IMR-90 (cell line): ENCODE data around the gene ATF4. TPM values are rescaled to one million over a fixed set of nuclear protein-coding genes. Genes with fewer than 3 reads are reported as not detected.

ENCODE experiments used
- ATAC-seq: fragments of 200-7000 bp; cut with Tn5 transposase; 2 replicates; pipeline ENCODE4 v1.9.1; 2020; ENCODE audit warnings: low read depth, mild to moderate bottlenecking, moderate library complexity
- BruUV-seq: library from RNA; stranded (reverse); fragments of 400-500 nt; replicated peaks from 2 replicates; lab custom pipeline; 2021; lab: Mats Ljungman, UMichigan
- CTCF ChIA-PET: fragments of 300-600 bp; formaldehyde crosslinking; extraction: SDS; loops from one replicate; lab custom pipeline; 2021; ENCODE audit warnings: antibody characterized with exemption; lab: Yijun Ruan, JAX
- POLR2A ChIA-PET: fragments of 300-600 bp; sonication (Branson Sonifier 250); formaldehyde crosslinking; loops from one replicate; lab custom pipeline; 2022; ENCODE audit warnings: antibody characterized with exemption; ENCODE audit not compliant: unreplicated experiment; lab: Charles Lee
- DNase-seq: peaks from one replicate; pipeline ENCODE4 v3.0.0; 2013
- H2AFZ ChIP-seq: replicated peaks from 2 replicates; pipeline ENCODE3; 2013; ENCODE audit warnings: low read length, mild to moderate bottlenecking; ENCODE audit not compliant: poor library complexity
- H2AK5ac ChIP-seq: 2 replicates; pipeline ENCODE4 v1.6.1; 2013; ENCODE audit warnings: low read depth, low read length, inconsistent platforms
- H2AK9ac ChIP-seq: replicated peaks from 2 replicates; pipeline ENCODE3; 2013; ENCODE audit warnings: mild to moderate bottlenecking, low read depth, low read length, moderate library complexity; ENCODE audit not compliant: poor library complexity
- H2BK120ac ChIP-seq: 2 replicates; pipeline ENCODE4 v1.6.1; 2013; ENCODE audit warnings: low read depth, low read length, inconsistent platforms
- H2BK15ac ChIP-seq: 3 replicates; pipeline ENCODE4 v1.6.1; 2013; ENCODE audit warnings: low read depth, low read length, inconsistent platforms
- H2BK20ac ChIP-seq: 2 replicates; pipeline ENCODE4 v1.6.1; 2013; ENCODE audit warnings: low read depth, mild to moderate bottlenecking, inconsistent platforms, low read length, moderate library complexity
- H2BK5ac ChIP-seq: 2 replicates; pipeline ENCODE4 v1.6.1; 2013; ENCODE audit warnings: mild to moderate bottlenecking, low read depth, low read length, inconsistent platforms; ENCODE audit not compliant: poor library complexity, severe bottlenecking
- H3K14ac ChIP-seq: replicated peaks from 2 replicates; pipeline ENCODE4 v1.6.1; 2013; ENCODE audit warnings: low read depth, low read length, inconsistent platforms
- H3K18ac ChIP-seq: 2 replicates; pipeline ENCODE4 v1.6.1; 2013; ENCODE audit warnings: low read depth, low read length, control low read depth
- H3K23ac ChIP-seq: 2 replicates; pipeline ENCODE4 v1.6.1; 2013; ENCODE audit warnings: low read depth, low read length, inconsistent platforms
- H3K27ac ChIP-seq: 2 replicates; pipeline ENCODE4 v1.5.1; 2013; ENCODE audit warnings: mild to moderate bottlenecking, control low read depth, low read length; ENCODE audit not compliant: insufficient read depth
- H3K27me3 ChIP-seq: 2 replicates; pipeline ENCODE4 v1.6.1; 2013; ENCODE audit warnings: low read length; ENCODE audit not compliant: control insufficient read depth, insufficient read depth
- H3K36me3 ChIP-seq: 2 replicates; pipeline ENCODE4 v1.6.1; 2013; ENCODE audit warnings: low read length, mixed read lengths; ENCODE audit not compliant: control insufficient read depth, insufficient read depth
- H3K4ac ChIP-seq: 2 replicates; pipeline ENCODE4 v1.6.1; 2013; ENCODE audit warnings: low read depth, low read length, inconsistent platforms
- H3K4me1 ChIP-seq: 2 replicates; pipeline ENCODE4 v1.6.1; 2013; ENCODE audit warnings: low read length, mixed read lengths; ENCODE audit not compliant: control insufficient read depth, insufficient read depth
- H3K4me2 ChIP-seq: 2 replicates; pipeline ENCODE4 v1.6.1; 2013; ENCODE audit warnings: low read depth, mild to moderate bottlenecking, control low read depth, low read length, moderate library complexity
- H3K4me3 ChIP-seq: 2 replicates; pipeline ENCODE4 v1.5.1; 2013; ENCODE audit warnings: low read depth, mild to moderate bottlenecking, control low read depth, low read length, moderate library complexity; ENCODE audit not compliant: insufficient read depth
- H3K56ac ChIP-seq: 2 replicates; pipeline ENCODE4 v1.6.1; 2013; ENCODE audit warnings: low read length, inconsistent platforms; ENCODE audit not compliant: insufficient read depth; ENCODE audit errors: extremely low read depth
- H3K79me1 ChIP-seq, 2 experiments: 2 replicates each; pipeline ENCODE4 v1.6.1; 2013; ENCODE audit warnings: low read length in 2 of 2, inconsistent platforms in 1 of 2, low read depth in 1 of 2
- H3K9ac ChIP-seq: 2 replicates; pipeline ENCODE4 v1.6.1; 2013; ENCODE audit warnings: low read depth, low read length, control low read depth
- H3K9me1 ChIP-seq: 2 replicates; pipeline ENCODE4 v1.6.1; 2013; ENCODE audit warnings: low read length, inconsistent platforms; ENCODE audit not compliant: insufficient read depth
- H3K9me3 ChIP-seq: 2 replicates; pipeline ENCODE4 v1.6.1; 2013; ENCODE audit warnings: low read length; ENCODE audit not compliant: control insufficient read depth, insufficient read depth
- H4K20me1 ChIP-seq: 2 replicates; pipeline ENCODE4 v1.6.1; 2013; ENCODE audit warnings: low read length, inconsistent platforms; ENCODE audit not compliant: insufficient read depth
- H4K5ac ChIP-seq: 2 replicates; pipeline ENCODE4 v1.6.1; 2013; ENCODE audit warnings: mild to moderate bottlenecking, low read depth, low read length, control low read depth
- H4K8ac ChIP-seq, 2 experiments: 2 replicates each; pipeline ENCODE4 v1.6.1; 2013; ENCODE audit warnings: low read depth in 2 of 2, low read length in 2 of 2, control low read depth in 1 of 2, inconsistent platforms in 1 of 2
- H4K91ac ChIP-seq: 2 replicates; pipeline ENCODE4 v1.6.1; 2013; ENCODE audit warnings: low read depth, low read length, inconsistent platforms; ENCODE audit not compliant: insufficient read depth
- MXI1 ChIP-seq: IDR thresholded peaks from 2 replicates; pipeline ENCODE4 v1.6.1; 2012; ENCODE audit warnings: low read depth, mild to moderate bottlenecking, low read length, moderate library complexity, borderline replicate concordance
- WGBS, 2 experiments: methylation state at CpG; one replicate each; pipeline versions ENCODE4 v1.1.5 to v1.1.7; 2013; ENCODE audit warnings: missing lambda C conversion rate in 2 of 2; ENCODE audit not compliant: insufficient read length in 1 of 2; ENCODE audit errors: extremely low coverage in 2 of 2; 5-methylcytosine and 5-hydroxymethylcytosine counted together
- dilution Hi-C: fragments of 300-500 bp; cut with HindIII; formaldehyde crosslinking; loops from one replicate; pipeline ENCODE4 v1.14.3; 2018; ENCODE audit warnings: low sequenced_read_pairs; ENCODE audit not compliant: unreplicated experiment
- in situ Hi-C: fragments of 300-500 bp; cut with MboI; formaldehyde crosslinking; loops from 3 replicates; pipeline ENCODE4 v1.14.3; 2019; ENCODE audit warnings: low sequenced_read_pairs, inconsistent platforms, mixed read lengths
- intact Hi-C: fragments of 100-400 bp; cut with micrococcal nuclease; formaldehyde crosslinking; loops from 2 replicates; pipeline ENCODE4 v1.10.0; 2022
- polyA plus RNA-seq, 3 experiments: library from polyadenylated mRNA; depleted of rRNA; stranded (reverse); fragments of >200 nt; gene quantifications; 2 replicates each; pipeline ENCODE4 v1.2.3, GENCODE V29; 2012; ENCODE audit warnings: low replicate concordance in 1 of 3
- total RNA-seq: library from RNA; depleted of rRNA; stranded (reverse); fragments of >200 nt; gene quantifications from 2 replicates; pipeline ENCODE4 v1.2.3, GENCODE V29; 2012
- TF ChIP-seq, protein P1 (sequence below): conservative IDR thresholded peaks from 2 replicates; pipeline ENCODE4 v1.5.1; 2012; ENCODE audit warnings: mild to moderate bottlenecking, low read depth, low read length, improper control_type of control experiment

ATF4 gene
- total and polyA plus RNA-seq, 2 of the 4 experiments (the other 2 are of a cell fraction), result 148 to 662 TPM

DNA sequence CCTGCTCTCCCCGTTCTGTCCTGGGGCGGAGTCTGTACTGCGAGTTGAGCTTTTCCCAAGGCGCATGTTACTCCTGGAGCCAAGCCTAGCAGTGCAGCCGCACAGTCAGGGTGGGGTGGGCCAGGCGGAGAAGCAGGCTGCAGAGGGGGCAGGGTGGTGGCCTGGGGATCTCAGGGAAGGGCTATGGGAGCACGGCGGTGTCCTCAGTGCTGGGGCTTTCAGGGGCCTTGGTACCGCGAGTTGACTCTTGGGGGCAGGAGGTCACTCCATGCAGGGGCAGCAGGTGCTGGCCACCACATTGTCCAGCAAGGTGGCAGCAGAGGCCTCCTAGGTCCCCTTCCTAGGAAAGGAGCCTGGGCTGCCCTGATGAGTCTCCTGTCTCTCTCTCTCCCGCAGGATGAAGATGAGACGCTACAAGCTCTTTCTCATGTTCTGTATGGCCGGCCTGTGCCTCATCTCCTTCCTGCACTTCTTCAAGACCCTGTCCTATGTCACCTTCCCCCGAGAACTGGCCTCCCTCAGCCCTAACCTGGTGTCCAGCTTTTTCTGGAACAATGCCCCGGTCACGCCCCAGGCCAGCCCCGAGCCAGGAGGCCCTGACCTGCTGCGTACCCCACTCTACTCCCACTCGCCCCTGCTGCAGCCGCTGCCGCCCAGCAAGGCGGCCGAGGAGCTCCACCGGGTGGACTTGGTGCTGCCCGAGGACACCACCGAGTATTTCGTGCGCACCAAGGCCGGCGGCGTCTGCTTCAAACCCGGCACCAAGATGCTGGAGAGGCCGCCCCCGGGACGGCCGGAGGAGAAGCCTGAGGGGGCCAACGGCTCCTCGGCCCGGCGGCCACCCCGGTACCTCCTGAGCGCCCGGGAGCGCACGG, 33.2 kb upstream of the ATF4 start (continued):
- TF ChIP-seq, protein P1, sequence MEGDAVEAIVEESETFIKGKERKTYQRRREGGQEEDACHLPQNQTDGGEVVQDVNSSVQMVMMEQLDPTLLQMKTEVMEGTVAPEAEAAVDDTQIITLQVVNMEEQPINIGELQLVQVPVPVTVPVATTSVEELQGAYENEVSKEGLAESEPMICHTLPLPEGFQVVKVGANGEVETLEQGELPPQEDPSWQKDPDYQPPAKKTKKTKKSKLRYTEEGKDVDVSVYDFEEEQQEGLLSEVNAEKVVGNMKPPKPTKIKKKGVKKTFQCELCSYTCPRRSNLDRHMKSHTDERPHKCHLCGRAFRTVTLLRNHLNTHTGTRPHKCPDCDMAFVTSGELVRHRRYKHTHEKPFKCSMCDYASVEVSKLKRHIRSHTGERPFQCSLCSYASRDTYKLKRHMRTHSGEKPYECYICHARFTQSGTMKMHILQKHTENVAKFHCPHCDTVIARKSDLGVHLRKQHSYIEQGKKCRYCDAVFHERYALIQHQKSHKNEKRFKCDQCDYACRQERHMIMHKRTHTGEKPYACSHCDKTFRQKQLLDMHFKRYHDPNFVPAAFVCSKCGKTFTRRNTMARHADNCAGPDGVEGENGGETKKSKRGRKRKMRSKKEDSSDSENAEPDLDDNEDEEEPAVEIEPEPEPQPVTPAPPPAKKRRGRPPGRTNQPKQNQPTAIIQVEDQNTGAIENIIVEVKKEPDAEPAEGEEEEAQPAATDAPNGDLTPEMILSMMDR, result no peak

DNA sequence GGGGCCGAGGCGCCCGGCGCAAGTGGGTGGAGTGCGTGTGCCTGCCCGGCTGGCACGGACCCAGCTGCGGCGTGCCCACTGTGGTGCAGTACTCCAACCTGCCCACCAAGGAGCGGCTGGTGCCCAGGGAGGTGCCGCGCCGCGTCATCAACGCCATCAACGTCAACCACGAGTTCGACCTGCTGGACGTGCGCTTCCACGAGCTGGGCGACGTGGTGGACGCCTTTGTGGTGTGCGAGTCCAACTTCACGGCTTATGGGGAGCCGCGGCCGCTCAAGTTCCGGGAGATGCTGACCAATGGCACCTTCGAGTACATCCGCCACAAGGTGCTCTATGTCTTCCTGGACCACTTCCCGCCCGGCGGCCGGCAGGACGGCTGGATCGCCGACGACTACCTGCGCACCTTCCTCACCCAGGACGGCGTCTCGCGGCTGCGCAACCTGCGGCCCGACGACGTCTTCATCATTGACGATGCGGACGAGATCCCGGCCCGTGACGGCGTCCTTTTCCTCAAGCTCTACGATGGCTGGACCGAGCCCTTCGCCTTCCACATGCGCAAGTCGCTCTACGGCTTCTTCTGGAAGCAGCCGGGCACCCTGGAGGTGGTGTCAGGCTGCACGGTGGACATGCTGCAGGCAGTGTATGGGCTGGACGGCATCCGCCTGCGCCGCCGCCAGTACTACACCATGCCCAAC, 32.4 kb upstream of the ATF4 start:
- dilution Hi-C loops, result no loop called here
- H2BK15ac ChIP-seq, result no peak overlapping the region
- H4K8ac ChIP-seq, result no peak overlapping the region
- no peaks in the 10 kb centered on the region for H3K9me3 ChIP-seq
- H3K23ac ChIP-seq, result no peak overlapping the region
- in situ Hi-C loops, result no loop called here
- H3K4me2 ChIP-seq, result no peak overlapping the region
- WGBS, 2 experiments, result 95% methylated on average over 51 of the region's 70 CpGs; no CpG with 5 or more reads in 1 of the 2 experiments
- no peak overlapping the region for H2AFZ ChIP-seq
- H4K20me1 ChIP-seq, result 0 out of 2 replicates have a peak, but pooled peaks cover under 1% of the 10 kb centered on the region
- H3K4me1 ChIP-seq, result no peaks in the 10 kb centered on the region
- H2BK120ac ChIP-seq, result no peak overlapping the region
- no peaks in the 10 kb centered on the region; the same call in 1 of the 2 replicates for H3K9me1 ChIP-seq
- H3K27ac ChIP-seq, result no peak overlapping the region
- CTCF ChIA-PET, result no interaction called here
- H4K5ac ChIP-seq, result no peak overlapping the region
- no peak overlapping the region for H2AK5ac ChIP-seq
- DNase-seq, result no peak
- no peak overlapping the region for H3K14ac ChIP-seq
- H3K36me3 ChIP-seq, result no peaks in the 10 kb centered on the region
- no peak overlapping the region for H3K4ac ChIP-seq
- no peak overlapping the region for H3K4me3 ChIP-seq
- peaks cover 3% of the 10 kb centered on the region for H3K27me3 ChIP-seq
- no peak overlapping the region for H2BK5ac ChIP-seq
- intact Hi-C loops, result no loop called here
- no peaks in the 10 kb centered on the region for H3K79me1 ChIP-seq
- no peak for TF ChIP-seq MXI1
- no peak overlapping the region for H3K18ac ChIP-seq
- no peak overlapping the region for H3K9ac ChIP-seq
- BruUV-seq, result no TSS peak
- H2BK20ac ChIP-seq, result no peak overlapping the region
- POLR2A ChIA-PET, result no interaction called here
- H2AK9ac ChIP-seq, result peak overlapping the region; percentile 16
- ATAC-seq, result no peak
- H3K56ac ChIP-seq, result no peak overlapping the region
- H4K91ac ChIP-seq, result no peak overlapping the region
